HG03159 (cell line): ENCODE data around the gene LCN6.

Source experiments
- ATAC-seq: cut with Tn5 transposase; IDR thresholded peaks from one replicate; pipeline ENCODE4 v1.9.1; 2021; ENCODE audit warnings: mild to moderate bottlenecking, moderate library complexity; ENCODE audit not compliant: unreplicated experiment

LCN6 gene

GRCh38 chr9:136695435-136695895 is 52.9 kb downstream of the LCN6 start:
- ATAC-seq = no peak

DNA sequence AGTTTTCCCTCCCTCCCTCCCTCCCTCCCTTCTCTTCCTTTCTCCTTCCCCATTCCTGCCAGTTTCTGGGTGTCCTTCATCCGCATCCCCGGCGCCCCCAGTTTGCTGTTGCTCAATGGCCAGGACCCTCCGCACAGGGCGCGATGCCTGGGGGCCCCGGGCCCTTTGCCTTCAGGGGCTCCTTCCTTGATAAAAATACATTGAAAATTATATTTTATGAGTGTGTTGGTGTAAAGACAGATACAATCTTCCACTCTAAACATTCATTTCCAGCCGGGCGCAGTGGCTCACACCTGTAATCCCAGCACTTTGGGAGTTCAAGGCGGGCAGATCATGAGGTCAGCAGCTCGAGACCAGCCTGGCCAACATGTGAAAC is 53.5 kb downstream of the LCN6 start:
- ATAC-seq = no peak

- ATAC-seq = no peak
Observed at GRCh38 chr9:136694163-136694871, 54.0 kb downstream of the LCN6 start.
